GM21723 (cell line): Measurements from ENCODE around the gene GAS7.
A peak's percentile ranks its signal among the peaks of the same experiment; 100 is the strongest.
"Not testable (repeated sequence)": the region's sequence is repeated elsewhere in the genome, so short reads cannot be mapped to it uniquely, and the experiment has no call there.

ENCODE experiments used
- ATAC-seq: cut with Tn5 transposase; IDR thresholded peaks from one replicate; pipeline ENCODE4 v1.9.1; 2021; ENCODE audit warnings: mild to moderate bottlenecking, moderate library complexity; ENCODE audit not compliant: unreplicated experiment

GAS7 gene

GRCh38 chr17:10115536-10115932, 82.9 kb downstream of the GAS7 start:
- ATAC-seq, result no peak

- peak; percentile 39 for ATAC-seq
Observed at GRCh38 chr17:10114931-10115535, 83.4 kb downstream of the GAS7 start.

- no peak for ATAC-seq
Observed at GRCh38 chr17:10112962-10113361, 85.4 kb downstream of the GAS7 start.

GRCh38 chr17:10111907-10112452, 86.4 kb downstream of the GAS7 start:
- no peak for ATAC-seq

- ATAC-seq, result no peak
Observed at GRCh38 chr17:10109146-10109545, 89.3 kb downstream of the GAS7 start.

- no peak for ATAC-seq
Observed at GRCh38 chr17:10107316-10108165, 90.9 kb downstream of the GAS7 start.

- ATAC-seq, result no peak
Observed at GRCh38 chr17:10106067-10106466, 92.3 kb downstream of the GAS7 start.

- no peak for ATAC-seq
Observed at GRCh38 chr17:10105513-10106001, 92.8 kb downstream of the GAS7 start.

GRCh38 chr17:10103712-10104111, 94.7 kb downstream of the GAS7 start:
- ATAC-seq, result no peak

- no peak for ATAC-seq
Observed at GRCh38 chr17:10102817-10103216, 95.6 kb downstream of the GAS7 start.

- ATAC-seq, result no peak
Observed at GRCh38 chr17:10099051-10099571, 99.3 kb downstream of the GAS7 start.

GRCh38 chr17:10096596-10096995, 101.8 kb downstream of the GAS7 start:
- ATAC-seq, result no peak

- ATAC-seq, result not testable (repeated sequence)
Observed at GRCh38 chr17:10095295-10095694, 103.1 kb downstream of the GAS7 start.

- no peak for ATAC-seq
Observed at GRCh38 chr17:10094797-10095196, 103.6 kb downstream of the GAS7 start.

- ATAC-seq, result no peak
Observed at GRCh38 chr17:10092595-10092994, 105.8 kb downstream of the GAS7 start.

GRCh38 chr17:10091046-10091445, 107.4 kb downstream of the GAS7 start:
- ATAC-seq, result no peak

GRCh38 chr17:10089196-10089804, 109.1 kb downstream of the GAS7 start:
- ATAC-seq, result no peak

GRCh38 chr17:10088444-10088843, 110.0 kb downstream of the GAS7 start:
- no peak for ATAC-seq

GRCh38 chr17:10087355-10087754, 111.1 kb downstream of the GAS7 start:
- ATAC-seq, result no peak

- no peak for ATAC-seq
Observed at GRCh38 chr17:10083864-10084263, 114.5 kb downstream of the GAS7 start.

- ATAC-seq, result no peak
Observed at GRCh38 chr17:10082795-10083194, 115.6 kb downstream of the GAS7 start.
